CD14-positive monocyte (primary cell): ENCODE measurements around the gene LRRC4C. TPM values are rescaled to one million over a fixed set of nuclear protein-coding genes. Genes with fewer than 3 reads are reported as not detected.
"Not testable (repeated sequence)": the region's sequence is repeated elsewhere in the genome, so short reads cannot be mapped to it uniquely, and the experiment has no call there.

Experiments
- DNase-seq, 3 donors: peaks; one replicate each; pipeline ENCODE4 v3.0.0-alpha.2; 2011 to 2022
- H2AFZ ChIP-seq: 2 replicates; pipeline ENCODE4 v1.6.0; 2012; ENCODE audit warnings: mild to moderate bottlenecking, low read depth, low read length, inconsistent platforms; ENCODE audit not compliant: insufficient read depth, poor library complexity, severe bottlenecking
- H3K27ac ChIP-seq, 2 donors: 1 replicate in 1 of 2; 2 replicates in 1 of 2; pipeline ENCODE4 v1.5.1; 2012 to 2013; ENCODE audit warnings: low read length in 2 of 2, control low read depth in 1 of 2, inconsistent platforms in 1 of 2, low read depth in 1 of 2, mild to moderate bottlenecking in 1 of 2
- H3K27me3 ChIP-seq, 2 donors: one replicate each; pipeline versions ENCODE4 v1.6.0 to v1.6.1; 2011 to 2013; ENCODE audit warnings: low read length in 2 of 2; ENCODE audit not compliant: control insufficient read depth in 2 of 2, insufficient read depth in 2 of 2
- H3K36me3 ChIP-seq, 2 donors: replicated peaks in 1 of 2; 1 replicate in 1 of 2; 2 replicates in 1 of 2; pipeline versions ENCODE4 v1.5.1 to v1.6.1; 2012 to 2013; ENCODE audit warnings: low read length in 2 of 2, control low read depth in 1 of 2, inconsistent platforms in 1 of 2, mild to moderate bottlenecking in 1 of 2; ENCODE audit not compliant: insufficient read depth in 2 of 2, control insufficient read depth in 1 of 2
- H3K4me1 ChIP-seq, 2 donors: 1 replicate in 1 of 2; 2 replicates in 1 of 2; pipeline versions ENCODE4 v1.5.1 to v1.6.1; 2012 to 2013; ENCODE audit warnings: low read length in 2 of 2, control low read depth in 1 of 2, inconsistent platforms in 1 of 2, mild to moderate bottlenecking in 1 of 2, moderate library complexity in 1 of 2; ENCODE audit not compliant: insufficient read depth in 2 of 2, control insufficient read depth in 1 of 2
- H3K4me2 ChIP-seq: replicated peaks from 2 replicates; pipeline ENCODE3; 2012; ENCODE audit warnings: low read length, moderate library complexity, mild to moderate bottlenecking; ENCODE audit not compliant: poor library complexity, severe bottlenecking; ENCODE audit errors: extremely low read depth
- H3K4me3 ChIP-seq, 3 experiments: fragments of 200-600 bp in 1 of 3; sonication (generic) in 1 of 3; replicated peaks in 1 of 3; 1 replicate in 2 of 3; 2 replicates in 1 of 3; pipeline ENCODE4 v1.5.1; 2011 to 2013; ENCODE audit warnings: low read length in 3 of 3, mild to moderate bottlenecking in 3 of 3, control low read depth in 2 of 3, low read depth in 2 of 3, inconsistent platforms in 1 of 3, moderate library complexity in 1 of 3
- H3K79me2 ChIP-seq: 2 replicates; pipeline ENCODE4 v1.6.0; 2012; ENCODE audit warnings: mild to moderate bottlenecking, control low read depth, inconsistent platforms, low read length, moderate library complexity; ENCODE audit not compliant: insufficient read depth
- H3K9ac ChIP-seq: 2 replicates; pipeline ENCODE4 v1.6.0; 2017; ENCODE audit warnings: low read length, mild to moderate bottlenecking; ENCODE audit not compliant: insufficient read depth, poor library complexity, severe bottlenecking
- H3K9me3 ChIP-seq, 2 donors: replicated peaks in 1 of 2; 1 replicate in 1 of 2; 2 replicates in 1 of 2; pipeline versions ENCODE4 v1.5.1 to v1.6.1; 2012 to 2013; ENCODE audit warnings: low read length in 2 of 2, control low read depth in 1 of 2; ENCODE audit not compliant: control insufficient read depth in 1 of 2, insufficient read depth in 1 of 2
- H4K20me1 ChIP-seq: 2 replicates; pipeline ENCODE4 v1.6.0; 2012; ENCODE audit warnings: mild to moderate bottlenecking, low read length, control low read depth, moderate library complexity; ENCODE audit not compliant: insufficient read depth
- H3K27ac Mint-ChIP-seq, 7 donors: one replicate each; pipeline ENCODE4 v1.8.0; 2020; ENCODE audit warnings: mild to moderate bottlenecking in 7 of 7, mixed read lengths in 7 of 7, moderate library complexity in 6 of 7, inconsistent platforms in 2 of 7
- H3K27me3 Mint-ChIP-seq, 3 donors: one replicate each; pipeline ENCODE4 v1.8.0; 2021 to 2022; ENCODE audit warnings: low read depth in 3 of 3, mild to moderate bottlenecking in 3 of 3, mixed read lengths in 3 of 3, moderate library complexity in 3 of 3, inconsistent platforms in 1 of 3
- H3K36me3 Mint-ChIP-seq, 2 donors: one replicate each; pipeline ENCODE4 v1.8.0; 2020; ENCODE audit warnings: mixed read lengths in 2 of 2, inconsistent platforms in 1 of 2, mild to moderate bottlenecking in 1 of 2
- H3K4me1 Mint-ChIP-seq: one replicate; pipeline ENCODE4 v1.8.0; 2020; ENCODE audit warnings: mild to moderate bottlenecking, mixed read lengths
- H3K4me3 Mint-ChIP-seq, 2 donors: one replicate each; pipeline ENCODE4 v1.8.0; 2020; ENCODE audit warnings: mild to moderate bottlenecking in 2 of 2, mixed read lengths in 2 of 2, moderate library complexity in 1 of 2
- H3K9me3 Mint-ChIP-seq, 7 donors: one replicate each; pipeline ENCODE4 v1.8.0; 2020 to 2022; ENCODE audit warnings: mixed read lengths in 7 of 7, mild to moderate bottlenecking in 6 of 7, moderate library complexity in 6 of 7, inconsistent platforms in 2 of 7
- CTCF ChIP-seq: fragments of 200-600 bp; IDR thresholded peaks from one replicate; pipeline ENCODE4 v1.8.0; 2022; ENCODE audit warnings: antibody characterized with exemption, mild to moderate bottlenecking
- WGBS: methylation state at CpG from one replicate; pipeline ENCODE4 v1.1.5; 2013; ENCODE audit warnings: missing lambda C conversion rate; ENCODE audit not compliant: insufficient coverage; 5-methylcytosine and 5-hydroxymethylcytosine counted together
- intact Hi-C, 2 donors: fragments of 100-400 bp; cut with micrococcal nuclease; formaldehyde crosslinking; loops; one replicate each; pipeline versions ENCODE4 v1.15.0 to v1.15.1; 2023
- polyA plus RNA-seq, 3 donors: library from polyadenylated mRNA; depleted of rRNA in 1 of 3; unstranded in 2 of 3; stranded (reverse) in 1 of 3; fragments of 300-500 nt in 2 of 3; fragments of >200 nt in 1 of 3; fragmentation: Illumina TruSeq in 2 of 3; gene quantifications; 1 replicate in 2 of 3; 2 replicates in 1 of 3; pipeline ENCODE4 v1.2.3, GENCODE V29; 2012 to 2021

The LRRC4C gene
- polyA plus RNA-seq, 3 donors = not detected

- no peak overlapping the region for H2AFZ ChIP-seq
- H4K20me1 ChIP-seq = no peaks in the 10 kb centered on the region
- H3K4me1 ChIP-seq = no peaks in the 10 kb centered on the region
- no peak for TF ChIP-seq CTCF
- no peak overlapping the region for H3K27ac Mint-ChIP-seq
- no peaks in the 10 kb centered on the region for H3K36me3 Mint-ChIP-seq
- H3K79me2 ChIP-seq = no peaks in the 10 kb centered on the region
- no peak overlapping the region for H3K27ac ChIP-seq
- intact Hi-C loops = no loop called here
- H3K9me3 ChIP-seq = no peaks in the 10 kb centered on the region
- H3K27me3 Mint-ChIP-seq = peaks cover 0 to 1% (median 1%) of the 10 kb centered on the region in 3 donors
- WGBS = no CpG with 5 or more reads among the region's 1 CpG
- peaks cover 0 to 10% (median 3%) of the 10 kb centered on the region in 7 donors for H3K9me3 Mint-ChIP-seq
- no peak overlapping the region for H3K4me3 Mint-ChIP-seq
- no peak for DNase-seq
- H3K4me2 ChIP-seq = no peak overlapping the region
- H3K36me3 ChIP-seq = no peaks in the 10 kb centered on the region
- H3K4me1 Mint-ChIP-seq = no peaks in the 10 kb centered on the region
- H3K9ac ChIP-seq = no peak overlapping the region
- H3K27me3 ChIP-seq = no peaks in the 10 kb centered on the region
- H3K4me3 ChIP-seq = no peak overlapping the region
Observed at GRCh38 chr11:40542821-40543220, 916.6 kb downstream of the LRRC4C start.

- DNase-seq = no peak
- no peaks in the 10 kb centered on the region for H3K36me3 ChIP-seq
- no peaks in the 10 kb centered on the region for H3K27me3 ChIP-seq
- Mint-ChIP-seq H3K9me3 (peaks cover 0 to 10% (median 2%) of the 10 kb centered on the region in 7 donors), H3K27ac (no peak overlapping the region), H3K4me3 (no peak overlapping the region), H3K4me1 (no peaks in the 10 kb centered on the region), H3K27me3 (peaks cover 1 to 3% (median 1%) of the 10 kb centered on the region in 3 donors), H3K36me3 (no peaks in the 10 kb centered on the region)
- 92% methylated on average over 2 of the region's 3 CpGs for WGBS
- TF ChIP-seq CTCF = no peak
- H2AFZ ChIP-seq = no peak overlapping the region
- H3K9me3 ChIP-seq = no peaks in the 10 kb centered on the region
- no peak overlapping the region for H3K4me3 ChIP-seq
- no peak overlapping the region for H3K27ac ChIP-seq
- H3K79me2 ChIP-seq = no peaks in the 10 kb centered on the region
- no peak overlapping the region for H3K9ac ChIP-seq
- intact Hi-C loops = no loop called here
- H3K4me1 ChIP-seq = no peaks in the 10 kb centered on the region
- no peak overlapping the region for H3K4me2 ChIP-seq
- H4K20me1 ChIP-seq = no peaks in the 10 kb centered on the region
Observed at GRCh38 chr11:40537734-40538133, 921.7 kb downstream of the LRRC4C start.

- H3K4me2 ChIP-seq, H3K36me3 Mint-ChIP-seq, H3K27me3 ChIP-seq, H3K27me3 Mint-ChIP-seq, H3K79me2 ChIP-seq, H3K36me3 ChIP-seq, H3K4me3 ChIP-seq, H3K4me1 ChIP-seq, DNase-seq, H3K27ac Mint-ChIP-seq, H3K9me3 ChIP-seq, H3K4me3 Mint-ChIP-seq, H3K9ac ChIP-seq, H3K9me3 Mint-ChIP-seq, H3K4me1 Mint-ChIP-seq, intact Hi-C loops, H3K27ac ChIP-seq, H4K20me1 ChIP-seq, H2AFZ ChIP-seq: not testable (repeated sequence)
- WGBS = no CpG with 5 or more reads among the region's 6 CpGs
Observed at GRCh38 chr11:40522080-40522479, 937.4 kb downstream of the LRRC4C start.
